Measurements from ENCODE around the gene USH2A. TPM values are rescaled to one million over a fixed set of nuclear protein-coding genes. Genes with fewer than 3 reads are reported as not detected.

USH2A gene
- total RNA-seq, 4 donors from 2014 or later: under 0.01 TPM; not detected in 3

GRCh38 chr1:215647738-215648137 lies 775.5 kb downstream of the USH2A start:
- intact Hi-C loops (cut with DNase I; ENCODE audit: low total_unique reads): no loop called here
- Histone ChIP-seq H3K4me1 (no peaks in the 10 kb centered on the region), H3K27me3 (no peaks in the 10 kb centered on the region), H3K36me3 (no peaks in the 10 kb centered on the region), H3K27ac (no peak overlapping the region), H3K9me3 (no peaks in the 10 kb centered on the region), H3K4me3 (no peak overlapping the region)
- TF ChIP-seq POLR2AphosphoS5 (IDR thresholded peaks at IDR 0.05) (no peak), EP300 (IDR thresholded peaks at IDR 0.05; ENCODE audit: low read depth) (no peak), CTCF (IDR thresholded peaks at IDR 0.05) (no peak), POLR2A (IDR thresholded peaks at IDR 0.05) (no peak)
- in situ Hi-C loops (cut with MboI; ENCODE audit: low pct_ligation_motif_present in 1 of 4, low pct_unique_long_range_greater_than_20kb in 1 of 4, low sequenced_read_pairs in 3 of 4): no loop called here
- 72 to 77% methylated on average over 3 of the region's 3 CpGs for WGBS, 2 donors (ENCODE audit: low coverage in 1 of 2)
- DNase-seq: no peak

DNA sequence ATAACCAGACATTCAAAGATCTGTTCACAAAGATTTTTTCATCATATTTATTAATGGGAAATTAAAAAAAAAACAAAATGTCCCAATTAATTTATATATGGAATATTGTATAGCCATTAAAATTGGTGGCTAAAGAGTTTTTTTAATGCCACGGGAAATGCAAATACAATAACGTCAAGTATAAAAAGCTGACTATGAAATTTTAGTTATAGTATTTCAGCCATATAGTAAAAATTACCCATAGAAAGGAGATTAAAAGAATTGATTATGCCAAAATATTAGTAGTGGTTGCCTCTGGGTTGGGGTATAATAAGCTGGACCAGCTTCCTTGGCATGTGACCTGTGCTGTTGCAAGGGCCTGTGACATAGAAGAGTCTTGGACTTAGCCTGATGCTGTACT lies 777.4 kb downstream of the USH2A start:
- intact Hi-C loops (cut with DNase I; ENCODE audit: low total_unique reads) (no loop called here), in situ Hi-C loops (cut with MboI; ENCODE audit: low pct_ligation_motif_present in 1 of 4, low pct_unique_long_range_greater_than_20kb in 1 of 4, low sequenced_read_pairs in 3 of 4) (no loop called here)
- WGBS, 2 donors (ENCODE audit: low coverage in 1 of 2): 95 to 100% methylated on average over 2 of the region's 2 CpGs
- no peak for DNase-seq
- Histone ChIP-seq H3K9me3 (no peaks in the 10 kb centered on the region), H3K27me3 (no peaks in the 10 kb centered on the region), H3K4me1 (no peaks in the 10 kb centered on the region), H3K36me3 (no peaks in the 10 kb centered on the region), H3K27ac (no peak overlapping the region), H3K4me3 (no peak overlapping the region)
- TF ChIP-seq POLR2AphosphoS5 (IDR thresholded peaks at IDR 0.05) (no peak), CTCF (IDR thresholded peaks at IDR 0.05) (no peak), EP300 (IDR thresholded peaks at IDR 0.05; ENCODE audit: low read depth) (no peak)

- no peak for DNase-seq
- H3K27ac ChIP-seq: no peak overlapping the region
- no peak for TF ChIP-seq EP300 (IDR thresholded peaks at IDR 0.05; ENCODE audit: low read depth)
- TF ChIP-seq CTCF (IDR thresholded peaks at IDR 0.05): no peak
- no peak for TF ChIP-seq POLR2AphosphoS5 (IDR thresholded peaks at IDR 0.05)
- TF ChIP-seq POLR2A (IDR thresholded peaks at IDR 0.05): no peak
- no peaks in the 10 kb centered on the region for H3K9me3 ChIP-seq
- in situ Hi-C loops (cut with MboI; ENCODE audit: low pct_ligation_motif_present in 1 of 4, low pct_unique_long_range_greater_than_20kb in 1 of 4, low sequenced_read_pairs in 3 of 4): no loop called here
- no peak overlapping the region for H3K4me3 ChIP-seq
- no peaks in the 10 kb centered on the region for H3K27me3 ChIP-seq
- intact Hi-C loops (cut with DNase I; ENCODE audit: low total_unique reads): no loop called here
- 89 to 95% methylated on average over 4 of the region's 4 CpGs for WGBS, 2 donors (ENCODE audit: low coverage in 1 of 2)
- no peaks in the 10 kb centered on the region for H3K36me3 ChIP-seq
- no peaks in the 10 kb centered on the region for H3K4me1 ChIP-seq
These were observed 778.1 kb downstream of the USH2A start for GRCh38 chr1:215645182-215645581.

DNA sequence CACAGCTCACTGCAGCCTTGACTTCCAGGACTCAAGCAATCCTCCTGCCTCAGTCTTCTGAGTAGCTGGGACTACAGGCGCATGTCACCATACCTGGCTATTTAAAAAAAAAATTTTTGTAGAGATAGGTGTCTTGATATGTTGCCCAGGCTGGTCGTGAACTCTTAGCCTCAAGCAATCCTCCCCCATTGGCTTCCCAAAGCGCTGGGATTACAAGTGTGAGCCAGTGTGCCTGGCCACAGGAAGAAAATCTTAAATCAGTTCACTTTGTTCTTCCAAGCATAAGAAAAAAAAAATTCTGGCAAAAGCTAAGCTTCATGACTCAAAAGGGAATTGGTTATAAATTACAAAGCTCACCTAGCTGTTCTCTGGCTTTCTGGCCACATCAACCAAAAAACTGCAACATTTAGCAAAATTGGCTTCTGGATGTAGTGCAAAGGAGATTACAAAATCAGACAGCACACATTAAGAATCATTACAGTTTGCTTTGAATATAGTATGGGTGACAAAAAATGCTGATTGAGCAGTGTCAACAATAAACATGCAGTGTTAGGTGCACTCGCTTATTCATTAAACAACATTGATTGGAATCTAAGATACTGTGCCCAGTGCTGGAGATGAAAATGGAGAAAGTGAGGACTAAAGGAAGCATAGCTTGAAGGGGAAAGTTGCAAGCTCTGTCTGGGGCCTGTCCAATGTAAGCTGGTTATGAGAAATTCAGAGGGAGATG lies 779.5 kb downstream of the USH2A start:
- Histone ChIP-seq H3K4me1 (no peaks in the 10 kb centered on the region), H3K36me3 (no peaks in the 10 kb centered on the region), H3K4me3 (no peak overlapping the region), H3K9me3 (no peaks in the 10 kb centered on the region), H3K27me3 (no peaks in the 10 kb centered on the region), H3K27ac (no peak overlapping the region)
- WGBS, 2 donors (ENCODE audit: low coverage in 1 of 2): 87 to 88% methylated on average over 2 to 4 of the region's 4 CpGs
- no peak for DNase-seq
- TF ChIP-seq CTCF (IDR thresholded peaks at IDR 0.05) (no peak), EP300 (IDR thresholded peaks at IDR 0.05; ENCODE audit: low read depth) (no peak), POLR2A (IDR thresholded peaks at IDR 0.05) (no peak), POLR2AphosphoS5 (IDR thresholded peaks at IDR 0.05) (no peak)
- intact Hi-C loops (cut with DNase I; ENCODE audit: low total_unique reads) (no loop called here), in situ Hi-C loops (cut with MboI; ENCODE audit: low pct_ligation_motif_present in 1 of 4, low pct_unique_long_range_greater_than_20kb in 1 of 4, low sequenced_read_pairs in 3 of 4) (no loop called here)

All from transverse colon (tissue), 4 donors.